Psoas muscle (tissue), 8 donors: ENCODE data around the gene ARFIP1. TPM values are rescaled to one million over a fixed set of nuclear protein-coding genes. Genes with fewer than 3 reads are reported as not detected.

Source experiments
- ATAC-seq, 4 donors: fragments of 200-7000 bp; cut with Tn5 transposase; one replicate each; pipeline ENCODE4 v1.9.1; 2020; ENCODE audit warnings: moderate library complexity in 3 of 4, mild to moderate bottlenecking in 2 of 4
- DNase-seq, 2 donors: peaks; one replicate each; pipeline ENCODE4 v3.0.0-alpha.2; 2020
- H3K27ac ChIP-seq: fragments of 200-600 bp; one replicate; pipeline ENCODE4 v1.8.0; 2022
- H3K27me3 ChIP-seq, 3 donors: fragments of 200-600 bp in 1 of 3; one replicate each; pipeline versions ENCODE4 v1.6.1 to v1.8.0; 2013 to 2022; ENCODE audit warnings: low read length in 2 of 3, mild to moderate bottlenecking in 2 of 3, moderate library complexity in 1 of 3; ENCODE audit not compliant: insufficient read depth in 3 of 3
- H3K36me3 ChIP-seq, 2 donors: fragments of 200-600 bp in 1 of 2; one replicate each; pipeline versions ENCODE4 v1.6.1 to v1.8.0; 2013 to 2022; ENCODE audit warnings: low read depth in 1 of 2, mild to moderate bottlenecking in 1 of 2, moderate library complexity in 1 of 2; ENCODE audit not compliant: insufficient read depth in 1 of 2
- H3K4me1 ChIP-seq: fragments of 200-600 bp; one replicate; pipeline ENCODE4 v1.8.0; 2022
- H3K4me3 ChIP-seq: fragments of 200-600 bp; one replicate; pipeline ENCODE4 v1.8.0; 2022; ENCODE audit warnings: mild to moderate bottlenecking
- H3K9me3 ChIP-seq: fragments of 200-600 bp; one replicate; pipeline ENCODE4 v1.8.0; 2022
- CTCF ChIP-seq: fragments of 200-600 bp; IDR thresholded peaks from one replicate; pipeline ENCODE4 v1.8.0; 2022; ENCODE audit warnings: antibody characterized with exemption
- WGBS, 3 donors: extraction: QIAGEN DNeasy Blood & Tissue Kit; methylation state at CpG; one replicate each; pipeline versions ENCODE4 v1.1.6 to v1.1.7; 2013; 5-methylcytosine and 5-hydroxymethylcytosine counted together
- intact Hi-C, 2 donors: fragments of 100-400 bp; cut with DNase I; formaldehyde crosslinking; loops; one replicate each; pipeline versions ENCODE4 v1.11.0 to v1.14.2; 2022
- polyA plus RNA-seq, 3 donors: library from polyadenylated mRNA; stranded (reverse); fragments of 200-250 nt; gene quantifications; one replicate each; pipeline ENCODE4 v1.2.3, GENCODE V29; 2013
- total RNA-seq, 4 donors: library from RNA; stranded (reverse); fragmentation: NEBNext Ultra II Directional in 2 of 4; extraction: Animal tissue kit (Norgen Biotek cat#: 25700) in 2 of 4; gene quantifications; one replicate each; pipeline versions ENCODE4 v1.2.1 to v1.2.4, GENCODE V29; 2021 to 2023
- donor health status: healthy with polysubstance abuse.
- donor health status: DM: no; HTN: no; CAD: no; lungs with moderate emphysema.
- donor health status: Bipolar disorder and iron deficiency.
- donor health status: healthy.
- donor health status: DM: yes; HTN: yes; CAD: no.
- donor health status: DM: no; HTN: no; CAD: no.
- donor health status: DM: no; HTN: no; CAD: no.
- donor health status: DM: yes; HTN: yes; CAD: no.

Gene ARFIP1
- total and polyA plus RNA-seq, 7 donors, result 6.8 to 15.7 (median 12.2) TPM

- H3K9me3 ChIP-seq, result no peaks in the 10 kb centered on the region
- H3K36me3 ChIP-seq, result no peaks in the 10 kb centered on the region
- H3K27ac ChIP-seq, result no peak overlapping the region
- ATAC-seq (no peak), DNase-seq (no peak)
- intact Hi-C loops, result no loop called here
- no peak for TF ChIP-seq CTCF
- no peaks in the 10 kb centered on the region for H3K4me1 ChIP-seq
- 68 to 90% (median 81%) methylated on average over 3 of the region's 3 CpGs for WGBS, 3 donors
- no peaks in the 10 kb centered on the region for H3K27me3 ChIP-seq
- no peak overlapping the region for H3K4me3 ChIP-seq
Measured at GRCh38 chr4:152807294-152807829, 27.6 kb downstream of the ARFIP1 start.

GRCh38 chr4:152808670-152809069 lies 28.9 kb downstream of the ARFIP1 start:
- peaks cover 2% of the 10 kb centered on the region for H3K9me3 ChIP-seq

GRCh38 chr4:152810715-152811287 lies 31.0 kb downstream of the ARFIP1 start:
- Histone ChIP-seq H3K4me1 (no peaks in the 10 kb centered on the region), H3K27ac (no peak overlapping the region), H3K36me3 (no peaks in the 10 kb centered on the region), H3K9me3 (peaks cover 3% of the 10 kb centered on the region), H3K27me3 (no peaks in the 10 kb centered on the region), H3K4me3 (no peak overlapping the region)
- TF ChIP-seq CTCF, result no peak
- DNase-seq (no peak), ATAC-seq (no peak)
- intact Hi-C loops, result no loop called here
- WGBS, 3 donors, result 72 to 88% (median 85%) methylated on average over 11 of the region's 11 CpGs

More at GRCh38 chr4:152808670-152809069, 28.9 kb downstream of the ARFIP1 start:
- H3K27ac ChIP-seq, result no peak overlapping the region
- 96 to 99% (median 96%) methylated on average over 8 of the region's 8 CpGs for WGBS, 3 donors
- H3K36me3 ChIP-seq, result no peaks in the 10 kb centered on the region
- TF ChIP-seq CTCF, result no peak
- intact Hi-C loops, result no loop called here
- H3K4me3 ChIP-seq, result no peak overlapping the region
- no peaks in the 10 kb centered on the region for H3K4me1 ChIP-seq
- ATAC-seq (no peak), DNase-seq (no peak)
- H3K27me3 ChIP-seq, result no peaks in the 10 kb centered on the region

GRCh38 chr4:152815078-152815477 lies 35.3 kb downstream of the ARFIP1 start:
- H3K27ac ChIP-seq, result no peak overlapping the region
- intact Hi-C loops, result no loop called here
- H3K27me3 ChIP-seq, result no peaks in the 10 kb centered on the region
- ATAC-seq, result no peak
- TF ChIP-seq CTCF, result no peak
- DNase-seq, result no peak
- H3K9me3 ChIP-seq, result peaks cover 3% of the 10 kb centered on the region
- peaks cover 5% of the 10 kb centered on the region for H3K4me1 ChIP-seq
- no peak overlapping the region for H3K4me3 ChIP-seq
- H3K36me3 ChIP-seq, result no peaks in the 10 kb centered on the region

DNA sequence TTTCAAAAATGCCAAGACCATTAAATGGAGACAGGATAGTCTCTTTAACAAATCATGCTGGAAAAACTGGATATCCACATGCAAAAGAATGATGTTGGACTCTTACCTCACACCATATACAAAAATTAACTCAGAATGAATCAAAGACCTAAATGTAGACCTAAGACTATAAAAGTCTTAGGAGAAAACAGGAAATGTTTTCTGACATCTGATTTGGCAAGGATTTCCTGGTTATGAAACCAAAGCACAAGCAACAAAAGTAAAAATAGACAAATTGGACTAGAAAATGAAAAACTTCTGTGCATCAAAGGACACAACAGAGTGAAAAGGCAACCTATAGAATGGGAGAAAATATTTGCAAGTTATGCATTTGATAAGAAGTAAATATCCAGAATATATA lies 37.6 kb downstream of the ARFIP1 start:
- TF ChIP-seq CTCF, result no peak
- peaks cover 5% of the 10 kb centered on the region for H3K4me1 ChIP-seq
- H3K27me3 ChIP-seq, result no peaks in the 10 kb centered on the region
- H3K27ac ChIP-seq, result no peak overlapping the region
- H3K36me3 ChIP-seq, result no peaks in the 10 kb centered on the region
- intact Hi-C loops, result no loop called here
- H3K9me3 ChIP-seq, result peaks cover 3% of the 10 kb centered on the region
- H3K4me3 ChIP-seq, result no peak overlapping the region
- ATAC-seq (no peak), DNase-seq (no peak)
